ENCODE data around the gene BMF.

Gene BMF

DNA sequence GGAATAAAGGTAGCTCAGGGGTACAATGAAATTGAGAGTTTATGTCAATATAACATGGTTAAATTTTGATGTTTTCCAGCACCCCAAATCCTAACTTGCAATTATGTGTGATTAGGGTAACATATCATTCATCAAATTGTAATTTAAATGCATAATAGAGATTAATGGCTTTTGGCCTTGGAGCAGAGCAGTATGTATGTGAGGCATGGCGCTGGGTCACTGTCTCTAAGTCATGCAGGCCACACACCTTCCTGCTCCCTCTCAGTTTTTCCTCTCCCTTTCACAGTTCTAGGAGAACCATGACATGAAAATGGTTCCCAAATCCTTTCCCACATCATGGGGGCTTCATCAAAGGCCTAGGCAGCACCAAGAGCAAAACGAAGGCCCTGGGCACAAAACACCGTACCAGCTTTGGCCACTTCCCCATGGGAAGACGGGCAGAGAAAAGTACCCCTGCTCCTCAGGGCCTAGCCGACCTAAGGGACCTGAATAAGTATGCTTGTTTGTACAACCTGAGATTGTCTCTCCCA is 65.8 kb downstream of the BMF start:
- H3K4me3 ChIP-seq (ENCODE audit: low read length) = no peak overlapping the region
- TF ChIP-seq ZNF274 (IDR thresholded peaks at IDR 0.05; ENCODE audit: low read depth, low read length) = no peak

DNA sequence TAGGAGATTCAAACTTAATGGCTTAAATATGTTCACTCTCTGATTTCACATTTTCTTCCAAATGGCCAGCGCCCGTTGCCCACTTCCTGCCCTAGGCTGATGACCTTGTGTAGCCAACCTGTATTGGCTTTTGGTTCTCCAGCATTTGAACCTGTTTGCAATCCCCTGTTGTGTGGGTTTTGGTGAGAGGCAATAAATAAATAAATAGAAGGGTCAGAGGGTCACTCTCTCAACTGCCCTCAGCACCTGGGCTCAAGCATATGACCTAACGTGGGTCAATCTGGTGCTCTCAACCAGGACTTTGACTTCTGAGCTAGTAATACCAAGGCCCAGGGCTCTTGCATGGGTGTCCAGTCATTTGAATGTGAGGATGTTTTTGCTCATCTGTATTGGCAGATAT is 67.9 kb downstream of the BMF start:
- no peak overlapping the region for H3K4me3 ChIP-seq (ENCODE audit: low read length)
- TF ChIP-seq ZNF274 (IDR thresholded peaks at IDR 0.05; ENCODE audit: low read depth, low read length) = no peak

DNA sequence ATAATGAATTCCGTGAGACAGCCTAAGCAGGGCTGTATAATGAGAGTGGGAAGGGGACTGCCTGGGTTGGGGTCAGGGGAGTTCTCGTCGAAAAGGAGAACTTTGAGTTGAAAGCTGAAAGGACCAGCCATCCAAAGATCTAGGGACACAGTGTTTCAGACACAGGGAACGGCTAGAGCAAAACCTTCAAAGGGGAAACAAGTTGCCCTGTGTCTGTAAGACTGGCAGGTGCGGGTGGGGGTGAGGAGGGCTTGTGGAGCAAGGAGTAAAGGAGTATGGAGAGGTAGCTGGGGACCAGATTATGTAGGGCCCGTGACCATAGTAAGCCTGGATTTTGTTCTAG is 68.4 kb downstream of the BMF start:
- peak overlapping the region; percentile 71; the same call in 1 of the 2 replicates for H3K4me3 ChIP-seq (ENCODE audit: low read length)
- no peak for TF ChIP-seq ZNF274 (IDR thresholded peaks at IDR 0.05; ENCODE audit: low read depth, low read length)

GRCh38 chr15:40038638-40039543 is 69.8 kb downstream of the BMF start, which contains the start of gene SRP14:
Gene SRP14 (minus strand): TSS chr15:40039181. CDS start chr15:40039116, 65 bp downstream.
- H3K4me3 ChIP-seq (ENCODE audit: low read length) = peak within 1 kb of the TSS; percentile 71
- no peak for TF ChIP-seq ZNF274 (IDR thresholded peaks at IDR 0.05; ENCODE audit: low read depth, low read length)

- TF ChIP-seq ZNF274 (IDR thresholded peaks at IDR 0.05; ENCODE audit: low read depth, low read length) = no peak
- H3K4me3 ChIP-seq (ENCODE audit: low read length) = peak overlapping the region; percentile 71
These were observed 70.4 kb downstream of the BMF start for GRCh38 chr15:40038275-40038637.
